HG03469 (cell line): ENCODE results near the gene FRMD4A.

Experiments
- ATAC-seq: cut with Tn5 transposase; IDR thresholded peaks from one replicate; pipeline ENCODE4 v1.9.1; 2021; ENCODE audit warnings: mild to moderate bottlenecking, moderate library complexity, moderate number of reproducible peaks; ENCODE audit not compliant: unreplicated experiment

The FRMD4A gene

DNA sequence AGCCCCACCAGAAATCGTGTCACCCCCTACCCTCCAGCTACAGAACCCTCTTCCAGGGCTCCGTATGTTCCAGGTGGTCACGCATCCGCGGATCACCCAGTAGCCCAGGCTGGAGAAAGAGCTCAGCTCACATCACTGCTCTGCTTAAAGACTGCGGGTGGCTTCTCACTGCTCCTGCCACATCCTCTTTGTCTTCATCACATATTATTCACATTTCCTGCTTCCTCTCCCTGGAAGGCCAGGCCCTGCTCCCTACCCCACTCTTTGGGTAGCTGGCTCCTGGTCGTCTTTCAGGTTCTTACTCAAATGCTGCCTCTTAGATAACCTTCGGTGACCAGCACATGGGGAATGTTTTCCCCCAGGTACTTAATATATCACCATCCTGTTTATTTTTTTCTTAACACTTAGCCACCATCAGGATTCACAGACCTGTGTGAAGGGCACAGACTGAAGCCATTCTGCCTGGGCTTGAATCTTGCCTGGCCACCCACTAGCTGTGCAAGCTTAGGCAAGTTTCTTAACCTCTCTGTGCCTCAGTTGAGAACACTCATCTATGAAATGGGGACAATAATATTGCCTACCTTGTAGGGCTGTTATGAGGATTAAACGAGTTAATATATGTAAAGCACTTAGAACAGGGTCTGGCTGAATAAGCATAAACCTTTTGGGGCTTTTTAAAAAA is 436.2 kb downstream of the FRMD4A start:
- ATAC-seq = no peak

DNA sequence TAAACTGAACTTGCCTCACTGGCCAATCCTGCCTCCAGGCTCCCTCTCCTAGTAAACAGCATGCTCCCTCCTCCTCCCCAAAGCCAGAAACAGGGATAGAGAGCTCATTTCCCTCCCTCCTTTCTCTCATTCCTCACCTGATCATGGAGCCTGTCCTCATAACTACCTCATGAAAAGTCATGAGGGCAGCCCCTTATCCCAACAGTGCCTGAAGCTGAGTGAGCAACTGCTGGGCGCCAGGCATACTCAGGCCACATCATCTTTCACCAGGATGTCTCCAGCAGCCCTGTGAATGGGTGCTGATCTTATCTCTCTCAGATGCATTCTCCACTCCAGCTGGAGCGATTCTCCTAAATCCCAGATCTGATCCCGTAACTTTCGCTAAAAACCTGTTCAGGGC is 436.8 kb downstream of the FRMD4A start:
- ATAC-seq = no peak

DNA sequence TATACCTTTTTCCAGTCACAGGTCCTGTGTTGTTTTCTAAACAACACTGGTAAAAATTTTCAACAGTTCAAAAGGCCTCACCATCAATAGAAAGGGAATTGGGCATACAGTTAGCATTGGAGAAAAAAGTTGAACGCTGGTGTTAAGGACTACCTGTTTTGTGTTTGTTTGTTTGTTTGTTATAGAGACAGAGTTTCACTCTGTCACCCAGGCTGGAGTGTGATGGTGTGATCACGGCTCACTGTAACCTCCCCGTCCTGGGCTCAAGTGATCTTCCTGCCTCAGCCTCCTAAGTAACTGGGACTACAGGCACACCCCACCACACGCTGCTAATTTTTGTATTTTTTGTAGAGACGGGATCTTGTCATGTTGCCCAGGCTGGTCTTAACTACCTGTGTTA is 437.9 kb downstream of the FRMD4A start:
- no peak for ATAC-seq

DNA sequence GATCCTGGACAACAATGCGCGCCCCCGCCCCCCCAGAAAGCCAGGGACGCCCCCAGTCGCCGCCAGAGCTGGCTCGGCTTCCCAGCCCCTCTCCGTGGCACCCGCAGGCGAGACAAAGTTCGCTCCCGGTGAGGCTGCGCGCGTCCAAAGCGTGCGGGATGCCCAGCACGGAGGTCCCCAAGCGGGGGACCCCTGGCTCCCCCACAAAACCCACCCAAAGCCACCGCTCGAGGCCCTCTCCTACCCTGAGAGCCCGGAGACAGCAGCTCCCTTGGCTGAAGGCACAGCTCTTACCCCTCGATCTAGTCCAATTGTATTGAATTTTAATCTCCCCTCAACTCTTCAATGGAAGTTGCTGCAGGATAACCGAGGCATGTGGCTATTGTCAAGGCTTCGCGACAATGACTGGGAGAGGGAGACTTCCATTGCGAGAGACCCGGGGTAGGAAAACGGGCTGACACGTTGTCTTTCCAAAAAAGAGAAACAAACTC is 438.7 kb downstream of the FRMD4A start:
- no peak for ATAC-seq

DNA sequence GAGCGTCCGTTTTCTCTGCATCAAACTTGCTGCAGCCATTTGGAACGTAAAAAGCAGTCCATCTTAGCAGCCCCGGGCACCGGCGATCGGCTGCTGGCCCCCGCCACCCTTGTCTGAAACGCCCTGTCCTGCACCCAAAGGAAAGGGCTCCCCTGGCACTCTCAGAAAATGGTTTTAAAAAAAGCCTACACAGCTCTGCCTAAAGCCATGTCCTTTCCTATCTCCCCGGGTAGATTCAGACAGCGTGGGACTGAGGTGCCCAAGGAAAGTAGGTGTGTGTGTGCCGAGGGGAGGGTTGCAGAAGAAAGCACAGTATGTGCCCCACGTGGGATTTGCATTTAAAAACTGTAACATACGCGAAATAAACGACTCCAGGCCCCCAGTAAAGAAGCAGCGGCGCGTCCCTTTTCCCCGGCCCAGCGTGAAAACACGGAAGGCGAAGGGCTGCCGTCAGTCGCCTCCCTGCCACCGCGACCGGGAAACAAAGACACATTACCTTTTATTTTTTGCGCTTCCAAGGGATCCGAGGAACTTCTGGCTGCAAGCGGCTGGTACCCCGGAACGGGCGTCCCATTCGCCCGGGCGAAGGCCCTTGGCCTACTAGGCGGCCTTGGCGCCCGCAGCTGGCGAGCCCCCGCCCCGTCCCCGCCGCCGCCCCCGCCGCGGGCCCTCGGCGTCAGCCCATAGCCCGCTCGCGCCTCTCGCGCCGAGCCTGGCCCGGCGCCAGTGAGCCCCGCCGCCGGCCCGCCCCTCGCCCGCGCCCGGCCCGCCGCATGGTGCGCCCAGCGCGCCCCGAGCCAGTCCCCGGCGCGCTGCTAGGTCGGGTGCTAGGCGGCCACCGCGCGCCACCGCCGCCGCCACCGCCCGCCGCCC is 439.4 kb downstream of the FRMD4A start:
- ATAC-seq = no peak

DNA sequence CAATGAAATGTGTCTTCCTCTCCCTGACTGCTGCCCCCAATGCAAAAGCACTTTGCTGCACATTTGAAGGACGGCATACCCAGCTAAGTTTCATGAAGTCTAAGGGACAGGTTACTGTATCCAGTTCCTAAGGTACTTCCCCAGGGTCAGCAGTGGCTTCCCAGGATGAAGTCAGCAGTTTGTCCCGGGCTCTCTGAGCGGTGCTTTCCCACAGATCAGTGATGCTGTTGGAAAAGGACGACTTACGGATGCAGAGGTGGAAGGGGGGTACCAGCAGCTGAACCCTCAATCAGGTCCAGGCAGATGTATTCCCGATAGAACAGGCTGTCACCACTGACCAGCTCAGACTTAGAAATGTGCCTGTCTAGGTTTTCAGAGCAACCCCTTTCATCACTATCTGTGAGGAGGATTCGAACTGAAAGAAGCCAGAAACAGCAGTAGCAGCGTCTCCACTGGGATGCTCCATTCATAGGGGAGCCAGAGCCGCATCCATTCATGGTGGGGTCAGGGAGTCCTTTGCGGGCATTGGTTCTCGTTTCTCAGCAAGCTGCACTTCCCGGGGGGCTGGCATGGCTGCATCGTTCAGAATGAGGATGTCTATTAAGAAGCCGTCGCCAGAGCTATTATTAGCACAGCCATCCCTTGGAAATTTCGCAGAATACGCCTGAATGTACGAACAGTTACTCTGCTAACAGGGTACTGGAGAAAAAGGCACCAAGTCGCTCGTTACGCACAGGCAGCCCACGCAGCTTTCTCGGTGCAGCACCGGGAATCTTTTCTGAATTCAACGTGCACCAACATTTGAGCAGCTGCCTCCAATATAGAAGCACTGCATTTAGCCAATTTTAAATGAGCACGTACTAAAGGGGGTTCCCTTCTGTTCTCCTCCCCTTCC is 440.2 kb downstream of the FRMD4A start:
- ATAC-seq = no peak

DNA sequence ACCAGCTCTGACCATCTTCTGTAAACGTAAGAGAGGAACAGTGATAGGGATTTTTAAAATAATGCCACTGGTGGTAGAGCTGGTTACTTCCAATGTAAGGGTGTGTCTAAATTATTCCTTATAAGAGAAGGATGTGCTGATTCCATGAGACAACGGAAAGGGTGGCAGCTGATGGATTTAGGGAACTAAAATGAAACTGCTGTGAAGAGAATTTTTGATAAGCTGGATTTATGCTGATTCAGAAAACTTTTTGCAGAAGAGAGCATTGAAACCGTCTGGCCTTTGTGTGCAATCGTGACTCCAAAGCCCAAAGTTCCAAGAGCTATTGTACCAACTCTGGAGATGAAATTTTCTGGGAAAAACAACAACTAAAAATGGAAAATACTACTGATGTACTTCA is 443.0 kb downstream of the FRMD4A start:
- ATAC-seq = no peak

DNA sequence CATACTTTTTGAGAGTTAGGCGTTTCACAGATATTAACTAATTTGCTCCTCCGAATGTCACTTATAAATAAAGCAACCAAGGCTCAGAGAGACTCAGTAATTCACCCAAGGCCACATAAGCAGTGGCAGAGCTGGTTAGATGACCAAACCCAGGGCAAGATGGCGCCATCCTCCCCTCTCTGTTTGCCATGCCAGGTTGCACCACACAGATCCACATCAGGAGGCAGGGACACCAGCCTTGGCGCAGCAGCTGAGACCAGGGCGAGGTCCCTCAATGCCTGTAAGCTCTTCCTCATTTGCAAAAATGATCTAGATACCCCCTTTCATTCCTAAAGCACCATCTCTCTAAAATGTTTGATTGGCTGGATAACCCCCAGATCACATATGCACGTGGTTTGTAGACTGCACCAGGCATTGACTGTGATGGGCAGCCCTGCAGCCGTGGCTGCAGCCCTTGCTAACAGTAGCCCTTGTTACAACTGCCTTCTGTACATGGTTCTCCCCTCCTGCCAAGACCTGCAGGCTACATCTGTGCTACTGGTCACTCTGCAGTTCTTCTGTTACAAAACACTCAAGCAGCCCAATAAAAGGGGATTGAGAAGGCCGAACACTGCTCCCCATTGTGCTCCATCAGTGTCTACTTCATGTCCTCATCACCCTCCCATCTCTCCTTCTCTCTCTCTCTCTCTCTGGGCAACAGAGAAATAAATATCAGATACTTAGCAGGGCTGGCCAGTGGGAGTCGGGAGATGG is 445.3 kb downstream of the FRMD4A start:
- no peak for ATAC-seq

DNA sequence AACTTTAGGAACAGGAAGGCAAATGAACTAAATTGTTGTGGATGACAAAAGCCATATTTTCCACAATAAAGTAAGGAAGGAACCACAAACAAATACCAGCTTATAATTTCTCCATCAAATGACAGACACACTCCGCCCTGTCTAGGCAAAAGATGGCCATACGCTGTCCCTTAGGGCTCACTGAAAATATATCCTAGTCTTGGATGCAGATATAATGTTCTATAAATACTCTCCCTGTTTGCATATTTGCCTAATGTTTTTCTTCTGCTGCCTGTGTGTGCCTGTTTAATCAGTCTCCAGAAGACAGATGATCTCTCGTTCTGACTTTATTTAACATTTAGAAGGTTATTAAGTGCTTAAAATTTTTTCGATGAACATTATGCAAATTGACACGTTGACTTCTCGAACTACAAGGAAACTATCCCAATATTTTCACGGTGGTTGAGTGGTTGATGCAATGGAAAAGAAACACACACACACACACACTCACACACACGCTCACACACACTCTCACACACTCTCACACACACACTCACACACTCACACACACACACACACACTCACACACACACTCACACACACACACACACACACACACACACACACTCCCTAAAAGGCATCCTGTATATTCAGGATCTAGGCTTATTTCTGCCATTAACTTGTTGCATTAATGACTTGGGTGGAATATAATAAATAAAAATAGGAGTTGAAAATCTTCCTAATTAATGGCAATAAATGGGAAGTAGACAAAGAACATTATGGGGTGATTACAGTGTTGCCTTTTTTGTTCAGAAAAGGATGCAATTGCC is 446.9 kb downstream of the FRMD4A start:
- no peak for ATAC-seq

DNA sequence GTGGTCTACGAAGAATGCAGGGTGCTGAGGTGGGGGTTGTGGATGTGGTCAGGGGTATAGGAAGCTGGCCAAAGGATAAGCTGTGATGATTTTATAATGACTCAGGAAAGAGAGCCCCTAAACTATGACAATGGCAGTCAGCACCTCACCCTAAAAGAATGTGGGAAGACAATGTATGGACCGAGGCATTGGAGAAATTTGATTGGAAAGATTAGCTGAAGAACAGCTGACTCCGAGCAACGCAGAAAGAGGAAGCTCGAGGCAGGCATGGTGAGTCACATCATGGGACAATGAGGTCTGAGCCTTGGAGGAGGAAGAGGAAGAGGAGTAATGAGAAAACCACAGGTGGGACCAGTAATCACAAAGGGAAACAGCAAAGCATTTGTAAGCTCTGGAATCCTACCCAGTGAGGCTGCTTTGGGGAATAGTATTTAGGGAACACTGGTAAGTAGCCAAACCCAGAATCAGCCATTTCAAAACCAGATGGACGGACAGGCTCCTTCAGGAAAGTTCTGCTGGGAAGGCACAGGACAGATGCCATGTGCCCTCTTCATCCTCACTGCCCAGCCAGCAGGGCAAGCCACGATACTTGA is 448.5 kb downstream of the FRMD4A start:
- no peak for ATAC-seq

DNA sequence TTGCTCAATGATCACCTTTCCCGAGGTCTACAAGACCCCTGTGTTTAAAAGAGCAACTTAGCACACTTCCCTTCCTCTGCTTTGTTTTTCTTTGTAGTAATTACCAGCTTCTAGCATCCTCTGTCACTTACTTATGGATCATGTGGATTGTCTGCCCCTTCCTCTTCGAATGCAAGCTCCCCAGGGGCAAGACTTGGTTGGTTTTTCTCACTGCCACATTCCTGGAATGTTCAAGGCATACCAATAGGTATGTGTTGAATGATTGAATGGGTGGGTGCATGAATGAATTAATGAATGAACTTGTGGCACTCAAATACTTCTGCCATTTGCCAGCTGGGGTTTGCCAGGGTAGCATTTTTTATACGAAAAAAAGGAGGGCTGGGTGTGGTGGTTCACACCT is 450.0 kb downstream of the FRMD4A start:
- ATAC-seq = no peak

DNA sequence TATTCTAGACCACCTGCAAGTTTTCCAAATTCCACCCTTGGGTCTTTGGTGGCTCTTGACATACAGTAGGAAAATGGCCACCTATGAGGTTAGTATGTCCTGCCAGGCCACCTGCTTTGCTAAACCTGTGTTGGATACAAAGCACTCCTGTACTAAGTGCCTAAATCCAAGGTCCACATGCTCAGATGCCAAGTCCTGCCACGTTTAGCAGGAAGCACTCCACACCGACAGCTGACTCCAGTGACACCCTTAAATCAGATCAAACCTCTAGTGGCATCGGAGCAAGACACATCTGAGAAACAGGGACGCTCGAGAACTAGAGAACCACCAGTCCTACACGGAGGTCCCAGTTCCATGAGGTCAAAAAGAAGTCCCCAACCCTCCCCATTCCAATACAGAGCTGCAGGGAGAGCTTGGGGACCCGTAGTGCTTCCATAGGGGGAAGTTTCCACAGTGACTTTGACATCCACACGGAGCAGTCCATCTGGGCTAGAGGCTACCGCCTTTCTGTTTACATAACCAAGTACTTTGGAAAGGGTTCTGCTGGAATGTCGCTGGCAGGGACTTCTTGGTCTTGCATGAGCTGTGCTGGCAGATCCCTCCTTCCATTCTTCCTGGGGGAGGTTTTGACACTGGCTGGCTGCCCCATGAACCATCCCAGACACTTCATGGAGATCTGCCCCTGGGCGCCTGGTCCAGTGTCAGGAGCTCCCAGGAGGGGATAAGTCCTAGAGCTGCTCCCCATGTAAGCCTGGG is 453.4 kb downstream of the FRMD4A start:
- no peak for ATAC-seq

DNA sequence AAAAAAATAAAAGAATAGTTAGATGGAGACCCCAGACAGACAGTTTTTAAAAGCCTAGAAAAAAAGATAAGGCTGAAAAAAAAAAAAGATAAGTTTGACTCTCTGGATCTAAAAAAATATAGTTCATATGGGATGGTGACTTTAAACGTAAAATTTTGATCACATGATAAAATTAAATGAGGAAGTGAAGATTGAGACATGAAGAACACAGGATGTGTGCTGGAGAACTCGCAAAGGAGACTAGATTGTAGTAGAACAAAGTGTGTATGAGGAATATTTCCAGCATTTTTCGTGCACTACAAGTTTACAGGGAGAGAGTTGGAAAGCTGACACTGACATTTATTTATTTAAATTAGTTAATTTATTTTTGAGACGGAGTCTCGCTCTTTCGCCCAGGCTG is 457.5 kb downstream of the FRMD4A start:
- no peak for ATAC-seq

DNA sequence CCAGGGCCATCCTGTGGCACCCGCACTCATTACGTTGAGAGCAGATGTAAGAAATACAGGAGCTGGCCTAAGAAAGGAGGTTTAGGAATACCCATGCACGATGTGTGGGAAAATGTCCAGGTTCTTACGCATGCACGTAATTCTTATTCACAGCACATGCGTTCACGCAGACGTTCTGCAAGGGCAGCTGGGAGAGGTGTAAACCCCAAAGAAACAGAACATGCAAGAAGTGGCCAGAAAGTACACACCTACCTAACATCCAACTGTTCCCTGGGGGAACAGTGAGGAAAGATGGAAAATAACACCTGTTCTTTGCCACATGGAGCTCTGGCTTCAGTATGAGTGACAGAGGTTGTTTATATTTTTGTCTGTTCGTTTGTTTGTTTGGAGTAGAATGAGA is 458.3 kb downstream of the FRMD4A start:
- ATAC-seq = no peak

DNA sequence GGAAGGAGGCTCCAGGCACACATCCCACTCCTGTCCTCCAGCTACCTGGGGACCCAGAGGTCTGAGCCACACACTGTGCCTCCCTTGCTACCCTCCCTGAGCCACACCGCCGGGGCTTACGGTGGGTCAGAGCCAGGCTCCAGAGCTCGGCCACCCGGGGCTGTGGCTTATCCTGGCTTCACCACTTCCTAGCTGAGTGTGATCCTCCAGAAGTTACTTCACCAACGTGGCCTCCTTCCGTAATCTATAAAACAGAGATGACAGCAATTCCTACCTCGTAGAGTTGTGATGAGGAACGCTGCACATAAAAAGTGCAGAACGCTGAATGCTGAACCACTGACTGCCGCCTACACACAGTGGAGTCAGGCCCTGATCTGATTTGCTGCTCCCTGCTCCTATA is 458.9 kb downstream of the FRMD4A start:
- no peak for ATAC-seq

DNA sequence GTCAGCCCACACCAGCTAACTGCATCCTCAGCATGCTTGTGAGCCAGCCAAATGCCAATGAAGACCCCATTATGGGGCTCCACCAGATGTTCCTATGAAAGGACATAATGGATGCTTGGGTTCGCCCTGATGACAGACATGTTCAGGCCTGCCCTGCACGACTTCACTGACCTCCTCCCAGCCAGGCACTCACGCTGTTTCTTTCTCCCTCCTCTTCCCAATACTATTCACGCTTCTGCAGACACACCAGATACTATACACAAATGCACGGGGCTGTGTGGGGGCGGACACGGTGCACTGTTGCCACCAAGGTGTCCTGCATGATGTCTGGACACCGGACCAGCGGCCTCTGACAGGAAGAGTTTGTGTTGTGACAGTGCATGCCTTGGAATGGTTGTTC is 459.7 kb downstream of the FRMD4A start:
- no peak for ATAC-seq

DNA sequence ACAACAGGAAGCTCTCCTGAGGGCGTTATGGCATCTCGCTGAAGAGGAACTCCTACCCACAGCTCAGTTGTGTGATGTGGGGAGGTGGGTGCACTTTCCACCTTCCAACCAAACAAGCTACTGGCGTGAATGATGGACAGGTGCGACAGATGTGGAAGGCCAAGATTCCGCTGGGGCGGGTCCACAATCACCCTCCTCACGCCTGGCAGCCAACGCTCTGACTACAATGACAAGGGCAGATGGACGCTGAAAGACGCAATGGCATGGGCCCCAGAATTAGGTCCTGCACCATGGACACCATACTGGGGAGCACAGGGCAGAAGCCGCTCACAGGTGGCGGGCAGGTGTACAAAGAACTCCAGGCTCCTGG is 461.4 kb downstream of the FRMD4A start:
- ATAC-seq = no peak

DNA sequence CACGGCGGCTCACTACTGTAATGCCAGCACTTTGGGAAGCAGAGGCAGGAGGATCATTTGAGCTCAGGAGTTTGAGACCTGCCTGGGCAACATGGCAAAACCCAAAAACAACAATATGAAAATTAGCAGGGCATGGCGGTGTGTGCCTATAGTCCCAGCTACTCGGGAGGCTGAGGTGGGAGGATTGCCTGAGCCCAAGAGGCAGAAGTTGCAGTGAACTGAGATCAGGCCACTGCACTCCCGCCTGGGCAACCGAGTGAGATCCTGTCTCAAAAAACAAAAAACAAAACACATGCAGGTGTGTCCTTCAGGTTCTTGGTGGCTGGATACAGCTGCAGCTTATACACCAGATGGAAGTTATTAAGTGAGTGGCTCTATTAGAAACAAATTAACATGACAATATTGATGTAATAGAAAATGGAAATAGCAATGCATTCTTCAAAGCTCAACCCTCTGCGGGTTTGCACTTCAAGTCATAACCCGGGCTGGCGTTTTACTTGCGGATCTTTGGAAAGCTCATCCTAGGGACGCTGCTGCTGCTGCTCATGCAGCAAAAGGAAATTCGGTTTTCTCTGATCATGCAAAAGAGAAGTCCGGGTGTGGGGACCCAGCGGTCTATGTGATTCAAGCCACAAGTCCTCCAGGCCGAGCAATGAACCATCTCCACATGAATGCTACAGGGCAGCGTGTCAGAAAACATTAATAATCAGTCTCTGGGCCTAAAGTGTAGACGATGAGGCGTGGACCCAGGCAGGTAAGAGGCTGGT is 462.0 kb downstream of the FRMD4A start:
- ATAC-seq = no peak
